ENCODE results near the gene TXNIP.
"Not testable (repeated sequence)": the region's sequence is repeated elsewhere in the genome, so short reads cannot be mapped to it uniquely, and the experiment has no call there.

The TXNIP gene

DNA sequence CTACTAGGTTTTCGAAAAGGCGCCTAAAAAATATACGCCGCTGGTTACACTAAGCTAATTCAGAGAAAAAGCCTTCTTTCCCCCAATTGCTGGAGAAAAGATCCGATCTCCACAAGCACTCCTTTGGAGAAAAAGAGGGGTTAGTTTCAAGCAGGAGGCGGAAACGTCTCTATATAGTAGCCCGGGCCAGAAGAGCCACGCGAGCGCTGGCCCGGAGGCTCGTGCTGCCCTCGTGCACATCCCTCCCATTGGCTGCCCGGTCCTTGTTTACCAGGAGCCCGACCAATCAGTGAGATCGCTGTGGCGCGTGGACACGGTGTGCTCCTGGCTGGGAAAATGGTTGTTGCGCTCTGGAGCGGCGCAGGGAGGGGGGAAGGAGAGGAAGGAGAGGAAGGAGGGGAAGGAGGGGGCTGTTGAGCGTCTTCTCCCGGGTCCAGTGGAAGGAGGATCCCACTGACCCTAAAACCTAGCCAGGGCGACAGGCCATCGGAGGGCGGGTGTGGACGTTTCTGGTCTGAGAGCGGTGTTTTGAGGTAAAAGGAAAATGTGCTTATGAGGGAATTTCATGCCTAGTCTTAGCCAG lies at the start of gene TXNIP:
TXNIP (minus strand) TSS at position 147 of the 583 bp plus-strand sequence. CDS start 313 bp downstream, outside the sequence.
- peak; percentile 84 for DNase-seq (ENCODE audit: low read depth)

- DNase-seq (ENCODE audit: low read depth) = no peak
These were observed 43.4 kb upstream of the TXNIP start for GRCh38 chr1:146039844-146040194.

GRCh38 chr1:146036965-146037646 lies 40.7 kb upstream of the TXNIP start:
- peak; percentile 46 for DNase-seq (ENCODE audit: low read depth)

GRCh38 chr1:146036241-146036964 lies 40.0 kb upstream of the TXNIP start:
- no peak for DNase-seq (ENCODE audit: low read depth)

DNA sequence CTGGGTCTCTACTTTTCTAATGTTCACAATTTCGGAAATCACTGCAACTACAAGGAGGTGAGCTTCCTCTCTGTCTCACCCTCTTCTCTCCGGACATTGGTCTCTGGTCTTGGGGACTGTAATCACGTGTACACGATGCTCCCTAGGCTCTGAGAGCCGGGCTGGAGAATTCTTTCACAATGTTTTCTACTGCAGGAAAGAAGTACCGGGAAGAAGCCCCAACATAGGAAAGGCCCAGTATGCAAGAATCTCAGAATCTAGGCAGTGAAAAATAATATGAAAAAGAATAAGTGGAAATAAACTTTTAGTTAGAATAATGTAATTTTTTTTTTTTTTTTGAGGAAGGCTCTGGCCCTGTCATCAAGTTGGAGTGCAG lies 38.7 kb upstream of the TXNIP start:
- no peak for DNase-seq (ENCODE audit: low read depth)

DNA sequence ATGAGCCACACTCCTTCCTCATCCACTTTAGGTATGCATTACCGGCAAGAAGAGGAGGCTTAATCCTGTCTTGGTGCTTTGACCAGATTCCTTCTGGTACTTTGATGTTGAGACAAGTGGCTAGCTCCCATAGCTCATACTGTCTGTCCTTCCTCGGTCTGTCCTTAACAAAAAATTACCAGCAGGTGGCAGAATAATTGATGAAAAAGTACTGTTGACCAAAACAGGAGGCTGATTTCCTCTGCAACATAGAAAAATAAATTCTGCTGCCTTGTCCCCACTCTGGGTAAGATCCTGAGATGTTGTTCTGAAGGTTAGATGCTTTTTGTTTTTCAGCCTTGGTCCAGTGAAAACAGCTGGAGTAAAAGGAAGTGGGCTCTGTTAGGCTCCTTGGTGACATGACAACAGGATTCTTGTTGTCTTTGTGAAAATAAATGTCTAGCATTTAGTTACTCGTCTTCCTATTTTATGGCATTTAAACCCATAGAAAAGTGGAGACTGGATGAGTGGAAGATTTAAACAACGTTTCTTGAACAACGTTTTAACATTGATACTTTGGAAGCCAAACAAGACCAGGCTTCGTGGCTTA lies 36.3 kb upstream of the TXNIP start:
- DNase-seq (ENCODE audit: low read depth) = no peak

GRCh38 chr1:146031476-146031875 lies 35.1 kb upstream of the TXNIP start:
- no peak for DNase-seq (ENCODE audit: low read depth)

- no peak for DNase-seq (ENCODE audit: low read depth)
These were observed 32.7 kb upstream of the TXNIP start for GRCh38 chr1:146029117-146029516.

GRCh38 chr1:146026650-146027049 lies 30.3 kb upstream of the TXNIP start:
- DNase-seq (ENCODE audit: low read depth) = not testable (repeated sequence)

- DNase-seq (ENCODE audit: low read depth) = not testable (repeated sequence)
These were observed 29.6 kb upstream of the TXNIP start for GRCh38 chr1:146025787-146026495.

DNA sequence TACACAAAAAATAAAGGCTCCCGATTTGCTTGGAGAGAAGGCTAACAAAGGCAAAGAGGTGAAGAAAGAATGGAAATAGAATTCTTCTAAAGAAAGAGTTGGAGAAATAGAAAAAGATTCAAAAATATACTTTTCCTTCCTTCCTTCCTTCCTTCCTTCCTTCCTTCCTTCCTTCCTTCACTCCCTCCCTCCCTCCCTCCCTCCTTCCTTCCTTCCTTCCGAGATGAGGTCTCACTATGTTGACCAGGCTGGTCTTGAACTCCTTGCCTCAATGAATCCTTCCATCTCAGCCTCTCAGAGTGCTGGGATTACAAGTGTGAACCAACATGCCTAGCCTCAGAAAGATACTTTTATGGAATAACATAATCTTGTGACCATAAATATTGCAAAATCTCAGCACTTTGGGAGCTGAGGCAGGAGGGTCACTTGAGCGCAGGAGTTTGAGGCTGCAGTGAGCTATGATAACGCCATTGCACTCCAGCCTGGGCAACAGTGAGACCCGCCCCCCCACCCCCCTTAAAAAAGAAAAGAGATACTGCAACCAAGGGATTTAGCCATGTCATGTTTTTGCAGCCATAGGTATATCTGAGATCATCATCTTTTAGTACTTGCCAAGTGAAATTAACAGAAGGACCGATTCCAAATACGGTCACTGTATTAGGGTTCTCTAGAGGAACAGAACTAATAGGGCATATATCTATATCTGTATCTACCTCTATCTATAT lies 26.2 kb upstream of the TXNIP start:
- no peak for DNase-seq (ENCODE audit: low read depth)

- DNase-seq (ENCODE audit: low read depth) = no peak
These were observed 25.4 kb upstream of the TXNIP start, which contains the start of gene HJV for GRCh38 chr1:146021622-146022402. TSS of gene HJV (minus strand) at chr1:146021735. CDS start at chr1:146020231, 1,504 bp downstream.

- no peak for DNase-seq (ENCODE audit: low read depth)
These were observed 24.7 kb upstream of the TXNIP start for GRCh38 chr1:146021050-146021445.

GRCh38 chr1:146020058-146021049 lies 24.0 kb upstream of the TXNIP start:
- DNase-seq (ENCODE audit: low read depth) = no peak

- DNase-seq (ENCODE audit: low read depth) = no peak
These were observed 23.1 kb upstream of the TXNIP start for GRCh38 chr1:146019231-146020057.

DNA sequence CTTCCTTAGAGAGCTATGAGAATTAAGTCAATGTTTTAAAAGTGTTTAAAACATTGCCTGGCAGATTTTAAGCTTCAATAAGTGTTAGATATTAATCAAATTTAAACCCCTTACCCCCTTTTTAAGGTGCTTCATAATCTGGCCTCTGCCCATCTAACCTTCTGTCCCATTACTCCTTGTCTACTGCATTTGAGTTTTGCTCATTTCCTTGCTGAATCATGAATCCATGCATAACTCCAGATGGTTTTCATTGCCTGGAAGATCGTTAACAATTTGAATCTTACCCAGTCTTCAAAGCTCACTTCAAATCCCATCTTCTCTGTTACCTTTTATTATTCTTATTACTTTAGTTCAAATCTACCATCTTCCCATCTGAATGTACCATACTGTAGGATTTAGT lies 20.5 kb upstream of the TXNIP start:
- no peak for DNase-seq (ENCODE audit: low read depth)

GRCh38 chr1:146013559-146013922 lies 17.2 kb upstream of the TXNIP start:
- no peak for DNase-seq (ENCODE audit: low read depth)

- no peak for DNase-seq (ENCODE audit: low read depth)
These were observed 16.6 kb upstream of the TXNIP start for GRCh38 chr1:146012703-146013558.
